ENCODE data around the gene GRIA2.

Gene GRIA2

DNA sequence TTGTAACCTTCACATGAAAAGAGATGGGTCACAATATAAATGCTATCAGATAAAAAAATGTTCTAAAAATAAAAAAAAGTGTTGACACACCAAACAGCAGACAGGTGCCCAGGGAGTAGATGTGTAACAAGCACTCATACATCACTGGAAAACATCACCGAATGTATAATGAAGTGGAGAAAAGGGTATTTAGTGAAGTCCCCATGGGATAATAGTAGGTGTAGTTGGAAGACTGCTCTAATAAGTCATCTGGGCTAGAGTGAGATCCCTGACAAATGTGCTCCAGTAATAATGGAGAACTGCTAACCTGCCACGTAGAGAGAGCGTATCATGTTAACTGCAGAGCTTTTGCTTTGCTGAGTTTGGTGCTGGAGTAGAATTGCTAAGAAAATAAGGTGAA, 152.0 kb downstream of the GRIA2 start:
- DNase-seq (ENCODE audit: low read depth) = no peak

DNA sequence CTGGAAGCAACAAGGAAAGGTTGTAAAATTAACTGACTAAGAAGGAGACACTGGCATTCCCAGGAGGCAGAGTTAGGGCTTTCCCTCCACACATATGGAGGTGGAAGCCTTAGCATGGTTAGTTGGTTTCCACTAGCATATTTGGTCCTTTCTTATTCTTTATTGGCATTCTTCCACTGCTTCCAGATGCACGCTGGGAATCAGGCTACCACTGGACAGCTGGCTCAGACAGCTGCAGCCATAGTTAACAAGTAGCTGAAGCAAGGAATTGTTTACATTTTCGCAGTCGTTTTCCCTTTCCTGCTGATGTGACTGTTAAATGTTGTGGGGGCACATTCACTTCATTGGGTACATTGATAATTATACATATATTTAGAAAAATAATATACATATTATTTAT, 169.2 kb downstream of the GRIA2 start:
- no peak for DNase-seq (ENCODE audit: low read depth)

DNA sequence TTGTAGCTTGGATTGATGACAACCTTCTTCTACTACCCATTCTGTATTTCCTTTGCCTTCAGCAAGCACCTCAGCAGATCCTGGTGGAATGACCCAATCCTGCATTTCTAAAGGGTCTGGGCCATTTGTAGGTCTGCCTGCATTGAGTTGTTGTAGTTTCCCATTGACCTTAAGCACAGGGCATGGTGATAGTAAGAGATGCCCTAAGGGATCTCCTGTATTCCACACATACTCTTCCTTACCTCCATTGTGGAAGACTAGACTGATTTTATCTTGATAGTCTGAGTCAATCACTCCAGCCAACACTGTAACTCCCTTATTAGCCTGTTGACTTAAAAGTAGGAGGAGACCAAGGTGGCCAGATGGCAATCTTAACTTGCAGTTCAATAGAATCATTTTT, 184.5 kb downstream of the GRIA2 start:
- no peak for DNase-seq (ENCODE audit: low read depth)
